T1000 (cell line): ENCODE data around the gene RTL1.

Experiments used
- DNase-seq: peaks from one replicate; lab custom pipeline; 2025; ENCODE audit warnings: mixed read lengths; lab: John Stamatoyannopoulos, UW

The RTL1 gene

DNA sequence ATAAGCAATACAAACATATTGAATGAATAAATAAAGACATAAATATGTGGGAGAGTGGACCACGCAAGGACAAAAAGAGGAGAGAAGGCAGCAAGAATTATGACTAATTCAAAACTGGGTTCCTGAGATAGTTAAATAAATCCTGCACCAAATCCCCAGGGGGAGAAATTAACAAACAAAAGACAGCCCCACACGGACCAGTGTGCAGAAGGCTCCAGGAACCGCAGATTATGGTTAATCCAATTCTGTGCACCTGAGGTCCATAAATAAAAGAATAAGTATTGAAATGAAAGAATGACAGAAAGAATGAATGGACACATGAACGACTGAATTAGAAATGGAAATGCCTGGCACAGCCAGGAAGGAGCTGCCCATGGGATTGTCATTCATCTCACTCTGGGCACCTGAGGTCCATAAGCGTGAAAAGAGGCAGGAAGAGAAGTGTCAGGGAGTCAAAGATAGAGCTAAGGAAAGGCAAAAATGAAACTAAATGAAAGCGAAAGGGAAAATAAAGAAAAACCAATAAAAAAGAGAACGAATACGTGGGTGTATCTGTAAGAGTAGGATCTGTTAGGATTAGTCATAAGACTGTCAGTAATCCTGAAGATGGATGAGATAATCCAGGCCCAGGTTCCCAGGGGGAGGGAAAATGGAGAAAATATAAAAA is 54.3 kb downstream of the RTL1 start:
- no peak for DNase-seq

DNA sequence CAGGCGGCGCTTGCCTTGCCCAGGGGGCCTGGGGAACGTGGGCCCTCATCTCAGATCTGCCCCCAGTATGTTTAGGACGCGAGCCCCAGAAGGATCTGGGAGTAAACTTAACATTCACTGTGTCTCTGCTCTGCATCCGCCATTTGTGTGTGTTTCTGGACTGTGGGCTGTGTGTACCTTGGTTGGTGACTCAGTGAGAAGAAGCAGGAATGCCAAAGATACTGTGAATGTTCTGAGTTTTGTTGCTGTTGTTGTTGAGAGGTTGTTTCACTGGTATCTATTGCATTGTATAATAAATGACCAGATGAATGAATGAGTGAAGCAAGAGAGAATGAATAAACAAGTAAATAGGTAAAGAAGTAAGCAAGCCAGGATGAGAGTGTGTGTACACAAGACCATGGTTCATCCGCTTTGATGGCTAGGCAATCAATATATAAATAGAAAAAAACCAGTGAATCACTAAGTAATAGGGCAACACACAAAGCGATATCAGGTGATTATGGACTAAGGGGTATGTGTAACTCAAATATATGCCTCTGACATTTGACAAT is 57.1 kb downstream of the RTL1 start:
- no peak for DNase-seq

DNA sequence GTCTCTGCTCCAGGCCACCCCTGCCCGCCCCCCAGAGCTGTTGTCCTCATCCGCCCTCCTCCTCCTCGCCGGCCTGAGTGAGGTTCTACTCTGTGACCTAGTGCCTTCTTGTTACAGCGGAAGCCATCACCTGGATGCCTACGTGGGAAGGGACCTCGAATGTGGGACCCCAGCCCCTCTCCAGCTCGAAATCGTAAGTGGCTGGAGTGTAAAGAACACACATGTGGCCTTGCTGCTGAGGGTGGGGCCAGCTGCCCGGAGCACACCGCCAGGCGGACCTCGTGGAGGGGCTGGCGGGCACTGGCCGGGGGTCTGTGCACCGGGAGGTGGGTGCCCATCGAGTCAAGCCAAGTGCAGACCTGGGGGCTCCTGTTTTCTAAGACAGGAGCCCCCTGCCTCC is 58.2 kb downstream of the RTL1 start:
- DNase-seq = no peak

GRCh38 chr14:100844846-100845245 is 58.7 kb downstream of the RTL1 start:
- no peak for DNase-seq

DNA sequence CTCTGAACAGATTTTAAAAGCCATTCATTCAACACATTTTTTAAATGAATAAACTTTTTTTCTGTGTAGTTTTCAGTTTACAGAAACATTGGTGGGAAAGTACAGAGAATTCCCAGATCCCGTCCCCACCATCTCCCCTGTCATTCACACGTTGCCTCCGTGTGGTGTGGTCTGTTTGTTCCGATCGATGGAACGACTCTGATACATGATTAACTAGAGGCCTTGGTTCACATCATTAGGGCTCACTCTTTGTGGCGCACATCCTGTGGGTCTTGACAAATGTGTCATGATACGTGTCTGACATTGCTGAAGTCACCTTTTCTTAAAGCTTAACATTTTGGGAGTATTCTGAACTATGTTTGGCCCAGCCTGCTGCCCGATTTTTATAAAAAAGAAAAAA is 59.1 kb downstream of the RTL1 start:
- DNase-seq = no peak

DNA sequence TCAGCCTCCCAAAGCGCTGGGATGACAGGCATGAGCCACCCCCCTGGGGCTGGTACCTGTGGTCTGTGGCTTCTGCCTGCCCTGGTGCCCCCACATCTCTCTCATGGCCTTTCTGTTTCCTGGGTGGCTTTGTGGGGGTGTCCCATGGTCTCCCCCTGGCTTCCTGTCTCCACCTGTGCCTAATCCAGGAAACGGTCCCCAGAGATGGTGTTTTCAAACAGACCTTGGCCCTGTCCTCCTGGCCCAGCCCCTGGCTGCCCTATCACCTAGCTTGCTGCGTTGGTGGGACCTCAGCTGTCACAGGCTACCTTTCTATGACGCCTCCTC is 59.5 kb downstream of the RTL1 start:
- no peak for DNase-seq

- DNase-seq = no peak
Measured at GRCh38 chr14:100842799-100843198, 60.7 kb downstream of the RTL1 start.

DNA sequence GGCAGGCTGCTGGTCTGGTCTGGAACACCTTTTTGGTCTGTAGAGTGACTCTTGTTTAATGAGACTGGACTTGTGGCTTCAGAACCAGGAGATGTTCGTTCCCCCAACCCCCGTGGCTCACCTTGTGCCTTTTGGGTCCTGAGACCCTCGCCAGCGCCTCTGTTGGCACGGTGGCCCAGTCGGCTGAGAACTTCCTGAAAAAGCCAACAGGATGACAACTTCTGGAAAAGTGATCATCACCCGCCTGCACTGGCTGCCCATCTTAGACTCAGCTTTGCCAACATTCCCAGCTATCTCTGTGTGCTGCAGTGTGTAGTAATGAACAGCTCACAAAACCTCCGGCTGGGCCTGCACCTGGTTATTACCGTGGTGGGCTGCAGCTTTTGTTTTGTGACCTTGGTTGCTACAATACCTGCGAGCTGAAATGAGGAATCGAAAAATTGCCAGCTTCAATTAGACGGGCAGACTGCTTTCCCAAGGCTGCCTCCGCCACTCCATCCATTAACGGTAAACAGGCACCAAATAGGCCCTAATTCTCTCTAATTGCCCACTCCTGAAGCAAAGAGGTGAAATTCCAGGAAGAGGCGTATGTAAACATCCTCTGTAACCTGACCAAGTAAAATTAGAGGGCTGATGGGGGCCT is 61.6 kb downstream of the RTL1 start:
- DNase-seq = no peak

DNA sequence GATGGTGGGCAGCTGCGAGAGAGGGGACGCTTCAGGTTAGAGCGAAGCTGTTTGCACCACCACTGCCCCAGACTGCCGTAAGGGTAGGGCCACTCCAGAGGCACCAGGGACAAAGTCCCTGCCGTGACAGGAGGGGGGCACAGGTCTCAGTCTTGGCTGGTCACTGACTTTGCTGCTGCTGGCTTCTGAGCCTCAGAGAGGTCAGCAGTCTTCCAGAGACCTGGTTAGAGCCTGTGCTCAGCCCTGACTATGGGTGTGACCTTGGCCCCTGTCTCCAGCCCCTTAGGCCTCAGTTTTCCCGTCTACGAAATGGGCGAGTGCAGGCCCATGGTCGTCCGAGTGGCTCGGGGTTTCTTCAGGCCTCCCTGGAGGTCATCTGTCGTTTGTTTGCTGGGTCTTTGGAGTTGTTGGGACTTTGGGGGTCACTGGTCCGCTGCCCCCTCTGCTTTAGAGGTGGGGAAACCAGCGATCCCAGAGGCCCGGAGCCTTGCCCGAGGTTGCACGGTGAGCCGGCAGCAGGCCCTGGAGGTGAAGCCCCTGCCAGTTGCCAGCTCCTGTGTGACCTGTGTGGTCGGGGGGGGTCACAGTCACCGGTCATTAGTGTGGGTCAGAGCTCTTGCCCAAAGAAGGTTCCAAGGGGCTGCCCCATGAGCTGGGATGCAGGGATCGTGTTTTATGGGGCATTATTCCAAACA is 62.3 kb downstream of the RTL1 start:
- DNase-seq = no peak

DNA sequence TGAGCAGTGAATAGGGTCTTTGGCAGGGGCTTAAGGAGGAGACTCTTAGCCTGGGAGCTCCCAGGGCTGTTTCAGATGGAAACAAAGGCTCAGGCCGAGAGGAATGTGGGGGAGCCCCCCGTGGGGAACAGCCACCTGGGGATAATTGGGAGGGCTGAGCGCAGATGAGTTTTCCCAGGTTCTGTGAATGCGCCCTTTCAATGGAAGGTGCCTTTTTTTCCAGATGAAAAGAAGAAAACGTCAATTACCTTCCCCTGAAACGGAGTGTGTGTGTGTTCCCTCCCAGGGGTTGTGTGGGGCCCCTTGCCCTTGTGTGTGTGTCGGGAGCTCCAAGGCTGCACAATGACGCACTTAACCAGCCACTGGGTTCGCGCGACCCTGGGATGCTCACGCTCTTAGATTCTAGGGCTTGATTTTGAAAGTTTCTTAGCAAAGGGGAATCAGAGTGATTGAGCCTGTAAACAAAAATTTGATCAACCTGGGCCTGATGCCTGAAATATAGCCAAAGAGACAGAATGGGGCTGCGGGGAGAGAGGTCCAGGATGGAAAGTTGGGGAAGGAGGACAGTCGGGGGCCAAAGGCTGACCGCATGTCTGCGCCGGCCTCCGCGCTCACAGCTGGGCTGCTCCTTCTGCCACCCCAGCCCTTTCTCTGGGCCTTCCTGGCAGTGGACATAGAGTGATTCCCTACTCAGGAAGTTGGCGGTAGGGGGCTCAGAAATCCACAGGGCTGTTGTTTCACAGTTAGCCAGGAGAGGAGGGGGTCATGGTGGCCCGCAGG is 63.0 kb downstream of the RTL1 start:
- no peak for DNase-seq

- no peak for DNase-seq
Measured at GRCh38 chr14:100839681-100840111, 63.8 kb downstream of the RTL1 start.

DNA sequence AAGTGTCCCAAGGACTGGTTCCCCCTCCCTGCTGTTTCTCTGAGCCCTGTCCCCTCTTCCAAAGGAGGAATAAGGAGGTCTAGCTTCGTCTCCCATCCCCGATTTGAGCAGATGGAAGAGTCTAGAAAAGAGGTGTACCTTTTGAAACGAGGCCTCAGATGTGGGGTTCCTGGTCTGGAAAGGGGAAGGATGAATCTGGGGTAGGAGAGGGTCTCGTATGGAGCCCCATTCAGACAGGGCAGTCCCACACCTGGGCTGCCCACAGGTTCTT is 64.3 kb downstream of the RTL1 start:
- DNase-seq = no peak

GRCh38 chr14:100838493-100839314 is 64.8 kb downstream of the RTL1 start:
- no peak for DNase-seq

DNA sequence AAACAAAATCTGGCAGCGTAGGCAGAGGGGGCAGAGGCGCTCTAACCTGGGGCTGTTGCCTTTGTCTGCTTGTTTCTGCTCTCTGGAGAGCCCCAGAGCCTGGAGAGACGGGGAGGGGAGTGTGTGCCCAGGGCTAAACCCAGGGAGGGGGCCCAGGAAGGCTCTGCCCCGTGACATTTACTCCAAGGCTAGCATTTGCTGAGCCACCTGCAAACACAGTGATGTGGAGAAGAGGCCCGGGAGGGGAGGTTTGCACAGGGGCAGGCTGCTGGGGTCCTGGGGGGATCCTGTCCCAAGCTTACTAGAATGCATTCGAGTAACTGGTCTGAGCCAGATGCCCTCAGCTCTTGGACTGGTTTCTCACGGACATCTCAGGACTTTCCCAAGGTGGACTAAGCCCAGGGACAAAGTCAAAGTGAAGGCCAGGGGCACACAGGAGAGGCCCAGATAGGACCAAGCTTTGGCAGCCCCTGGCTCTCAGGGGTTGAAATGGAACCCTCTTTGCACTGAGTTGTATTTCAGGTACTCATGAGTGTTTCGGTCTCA is 65.6 kb downstream of the RTL1 start:
- DNase-seq = no peak

DNA sequence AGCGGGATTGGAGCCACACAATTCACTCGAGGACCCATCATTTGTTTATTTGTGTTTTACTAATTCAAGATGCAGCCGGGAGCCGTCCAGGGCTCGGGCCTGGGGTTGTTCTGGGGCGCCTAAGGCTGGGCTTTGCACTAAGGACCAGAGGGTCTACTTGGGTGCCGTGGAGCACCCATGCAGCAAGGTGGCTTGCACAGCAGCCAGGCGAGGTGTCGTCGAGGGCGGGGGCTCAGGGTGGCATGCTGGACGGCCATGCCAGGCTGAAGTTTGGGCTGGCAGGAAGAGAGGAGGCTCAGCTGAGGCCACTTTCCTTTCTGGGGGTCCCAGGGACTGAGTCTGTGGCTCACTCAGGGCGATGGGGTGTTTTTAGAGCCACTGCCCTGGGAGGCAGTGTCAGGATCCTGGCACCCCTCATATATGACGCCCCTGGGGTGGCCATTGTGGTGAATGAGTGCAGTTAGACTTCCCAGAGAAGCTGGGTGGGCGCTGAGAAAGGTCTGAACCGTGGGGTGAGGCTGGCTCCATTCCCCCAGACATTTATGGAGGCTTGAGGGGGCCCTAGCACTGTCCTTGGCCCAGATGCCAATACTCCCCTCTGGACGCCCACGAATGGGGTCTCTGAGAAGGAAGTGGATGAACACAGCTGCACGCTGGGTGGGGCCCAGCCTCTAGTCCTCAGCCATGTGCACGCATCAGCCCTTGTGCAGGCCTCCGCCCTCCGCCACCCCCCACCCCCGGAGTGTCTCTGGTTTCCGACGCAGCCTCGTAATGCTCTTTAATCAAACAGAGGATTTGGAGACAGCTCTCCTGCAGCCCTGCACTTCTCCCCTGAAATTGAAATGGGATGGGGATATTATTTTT is 66.3 kb downstream of the RTL1 start:
- DNase-seq = no peak

GRCh38 chr14:100836311-100836805 is 67.2 kb downstream of the RTL1 start:
- no peak for DNase-seq

GRCh38 chr14:100835548-100836310 is 67.8 kb downstream of the RTL1 start:
- DNase-seq = no peak

GRCh38 chr14:100834794-100835547 is 68.6 kb downstream of the RTL1 start:
- no peak for DNase-seq
